SK-N-SH (cell line): Measurements from ENCODE around the gene RFTN1. TPM values are rescaled to one million over a fixed set of nuclear protein-coding genes. Genes with fewer than 3 reads are reported as not detected.

Experiments
- CTCF ChIA-PET: fragments of 300-600, 350-600 bp; formaldehyde crosslinking; extraction: SDS; loops from one replicate; lab custom pipeline; 2021; lab: Yijun Ruan, JAX
- POLR2A ChIA-PET: fragments of 350-600 bp; sonication (Branson Sonifier 250); formaldehyde crosslinking; extraction: SDS; loops from one replicate; lab custom pipeline; 2020; ENCODE audit warnings: antibody characterized with exemption, inconsistent platforms; lab: Yijun Ruan, JAX
- DNase-seq: peaks from one replicate; pipeline ENCODE4 v3.0.0; 2012
- H2AFZ ChIP-seq: fragments of 200-600 bp; sonication (generic); 2 replicates; pipeline ENCODE4 v1.8.1; 2016; ENCODE audit warnings: antibody characterized with exemption, mild to moderate bottlenecking, low read depth
- H3F3A ChIP-seq: fragments of 200-600 bp; sonication (generic); replicated peaks from 2 replicates; pipeline ENCODE3; 2016; ENCODE audit warnings: antibody characterized with exemption, mild to moderate bottlenecking; ENCODE audit not compliant: insufficient read depth
- H3K27ac ChIP-seq, 2 experiments: fragments of 200-500 bp in 1 of 2; fragments of 200-600 bp in 1 of 2; sonication (Bioruptor generic) in 1 of 2; sonication (generic), shearing (Covaris generic) in 1 of 2; 2 replicates each; pipeline versions ENCODE4 v1.5.1 to v1.6.1; 2014 to 2016; ENCODE audit warnings: low read depth in 2 of 2, inconsistent platforms in 1 of 2, low read length in 1 of 2, mild to moderate bottlenecking in 1 of 2, mixed read lengths in 1 of 2
- H3K27me3 ChIP-seq: fragments of 200-600 bp; sonication (generic), shearing (Covaris generic); 2 replicates; pipeline ENCODE4 v1.6.1; 2016; ENCODE audit warnings: mixed run types; ENCODE audit not compliant: insufficient read depth
- H3K36me3 ChIP-seq, 2 experiments: fragments of 200-500 bp in 1 of 2; fragments of 200-600 bp in 1 of 2; sonication (Bioruptor generic) in 1 of 2; sonication (generic) in 1 of 2; replicated peaks in 1 of 2; 2 replicates each; pipeline versions ENCODE3 to v1.5.1; 2014 to 2016; ENCODE audit warnings: low read length in 1 of 2, mild to moderate bottlenecking in 1 of 2; ENCODE audit not compliant: insufficient read depth in 2 of 2, control insufficient read depth in 1 of 2
- H3K4me1 ChIP-seq, 2 experiments: fragments of 200-500 bp in 1 of 2; fragments of 200-600 bp in 1 of 2; sonication (Bioruptor generic) in 1 of 2; sonication (generic), shearing (Covaris generic) in 1 of 2; 2 replicates each; pipeline versions ENCODE4 v1.5.1 to v1.6.1; 2014 to 2016; ENCODE audit warnings: low read depth in 1 of 2, low read length in 1 of 2, mixed run types in 1 of 2; ENCODE audit not compliant: insufficient read depth in 2 of 2, control insufficient read depth in 1 of 2
- H3K4me2 ChIP-seq: fragments of 200-600 bp; sonication (generic), shearing (Covaris generic); 2 replicates; pipeline ENCODE4 v1.6.1; 2017; ENCODE audit warnings: mixed run types
- H3K4me3 ChIP-seq, 2 experiments: fragments of 200-500 bp in 1 of 2; fragments of 200-600 bp in 1 of 2; sonication (Bioruptor generic) in 1 of 2; sonication (generic), shearing (Covaris generic) in 1 of 2; 2 replicates each; pipeline versions ENCODE4 v1.5.1 to v1.8.1; 2014 to 2016; ENCODE audit warnings: low read depth in 2 of 2, inconsistent platforms in 1 of 2, low read length in 1 of 2, mild to moderate bottlenecking in 1 of 2, mixed read lengths in 1 of 2, moderate library complexity in 1 of 2
- H3K79me2 ChIP-seq: fragments of 200-600 bp; sonication (generic); 2 replicates; pipeline ENCODE4 v1.8.1; 2017; ENCODE audit warnings: mild to moderate bottlenecking; ENCODE audit not compliant: insufficient read depth
- H3K9ac ChIP-seq: fragments of 200-600 bp; sonication (generic); 2 replicates; pipeline ENCODE4 v1.6.1; 2017; ENCODE audit warnings: mixed run types
- H3K9me2 ChIP-seq: fragments of 200-600 bp; sonication (generic); 2 replicates; pipeline ENCODE4 v1.6.1; 2017; ENCODE audit warnings: mixed run types
- H3K9me3 ChIP-seq: fragments of 200-600 bp; sonication (generic); 2 replicates; pipeline ENCODE4 v1.6.1; 2017; ENCODE audit warnings: mixed run types, mild to moderate bottlenecking, moderate library complexity
- H4K20me1 ChIP-seq: fragments of 200-600 bp; sonication (generic); 2 replicates; pipeline ENCODE4 v1.6.1; 2017; ENCODE audit warnings: mild to moderate bottlenecking, mixed run types; ENCODE audit not compliant: insufficient read depth
- CHD2 ChIP-seq: fragments of 150-350 bp; IDR thresholded peaks from 2 replicates; pipeline ENCODE4 v1.6.1; 2018; ENCODE audit warnings: low read length; ENCODE audit not compliant: partially characterized antibody
- ELF1 ChIP-seq: IDR thresholded peaks from 2 replicates; pipeline ENCODE4 v1.4.0; 2012
- EP300 ChIP-seq, 2 experiments: IDR thresholded peaks; 2 replicates each; pipeline versions ENCODE4 v1.4.0 to v1.6.1; 2012; ENCODE audit warnings: borderline replicate concordance in 1 of 2, low read depth in 1 of 2, low read length in 1 of 2
- GATA2 ChIP-seq: sonication (generic); formaldehyde crosslinking; IDR thresholded peaks from 2 replicates; pipeline ENCODE4 v1.5.0; 2020; ENCODE audit warnings: mild to moderate bottlenecking, missing genetic modification reagents
- JUND ChIP-seq: IDR thresholded peaks from 2 replicates; pipeline ENCODE4 v1.4.0; 2012
- MXI1 ChIP-seq: IDR thresholded peaks from 2 replicates; pipeline ENCODE4 v1.6.1; 2012; ENCODE audit warnings: mild to moderate bottlenecking, low read depth, low read length, improper control_type of control experiment
- NFIC ChIP-seq: IDR thresholded peaks from 2 replicates; pipeline ENCODE4 v1.4.0; 2012; ENCODE audit warnings: borderline replicate concordance
- POLR2AphosphoS5 ChIP-seq: IDR thresholded peaks from 2 replicates; pipeline ENCODE4 v1.6.1; 2012; ENCODE audit warnings: low read depth, low read length
- RAD21 ChIP-seq: IDR thresholded peaks from 2 replicates; pipeline ENCODE4 v1.6.1; 2012; ENCODE audit warnings: mild to moderate bottlenecking, low read length
- RCOR1 ChIP-seq: fragments of 150-350 bp; IDR thresholded peaks from 2 replicates; pipeline ENCODE4 v1.6.1; 2017; ENCODE audit warnings: antibody characterized with exemption, low read length
- REST ChIP-seq: IDR thresholded peaks from 2 replicates; pipeline ENCODE4 v1.6.1; 2012; ENCODE audit warnings: mild to moderate bottlenecking, low read depth, low read length, moderate library complexity
- RFX5 ChIP-seq: IDR thresholded peaks from 2 replicates; pipeline ENCODE4 v1.6.1; 2012; ENCODE audit warnings: mild to moderate bottlenecking, improper control_type of control experiment, low read length
- TAF1 ChIP-seq: IDR thresholded peaks from 2 replicates; pipeline ENCODE4 v1.6.1; 2012; ENCODE audit warnings: low read depth, mild to moderate bottlenecking, low read length, moderate library complexity, borderline replicate concordance
- WGBS: methylation state at CpG from one replicate; pipeline ENCODE4 v1.1.6; 2017; ENCODE audit warnings: low lambda C conversion rate; 5-methylcytosine and 5-hydroxymethylcytosine counted together
- polyA plus RNA-seq, 3 experiments: library from polyadenylated mRNA; depleted of rRNA; stranded (reverse); fragments of >200 nt; gene quantifications; 2 replicates each; pipeline ENCODE4 v1.2.3, GENCODE V29; 2012
- TF ChIP-seq, protein P1 (sequence below): fragments of 150-350 bp; IDR thresholded peaks from 2 replicates; pipeline ENCODE4 v1.6.1; 2017; ENCODE audit warnings: antibody characterized with exemption, low read length, low read depth, borderline replicate concordance
- TF ChIP-seq, protein P2 (sequence below): IDR thresholded peaks from 2 replicates; pipeline ENCODE4 v1.4.0; 2012; ENCODE audit warnings: low read depth, borderline replicate concordance
- TF ChIP-seq, protein P3 (sequence below): fragments of 200-600 bp; sonication (generic); IDR thresholded peaks from 2 replicates; pipeline ENCODE4 v1.6.1; 2017; ENCODE audit warnings: antibody characterized with exemption, mild to moderate bottlenecking, moderate library complexity

RFTN1 gene
- polyA plus RNA-seq, 1 of the 3 experiments (the other 2 are of a cell fraction): 21.2 TPM

- 97% methylated on average over 2 of the region's 2 CpGs for WGBS
- no peak for DNase-seq
- H3K4me3 ChIP-seq: no peak overlapping the region
- H2AFZ ChIP-seq: no peak overlapping the region
- TF ChIP-seq RFX5 (no peak), NFIC (no peak), GATA2 (no peak), CHD2 (no peak), POLR2AphosphoS5 (no peak), MXI1 (no peak), TAF1 (no peak), JUND (no peak), EP300 (IDR thresholded peaks at IDR 0.05; ENCODE audit: borderline replicate concordance in 1 of 2, low read depth in 1 of 2, low read length in 1 of 2) (no peak), REST (no peak), RAD21 (no peak), RCOR1 (no peak), ELF1 (no peak)
- TF ChIP-seq, protein P1, sequence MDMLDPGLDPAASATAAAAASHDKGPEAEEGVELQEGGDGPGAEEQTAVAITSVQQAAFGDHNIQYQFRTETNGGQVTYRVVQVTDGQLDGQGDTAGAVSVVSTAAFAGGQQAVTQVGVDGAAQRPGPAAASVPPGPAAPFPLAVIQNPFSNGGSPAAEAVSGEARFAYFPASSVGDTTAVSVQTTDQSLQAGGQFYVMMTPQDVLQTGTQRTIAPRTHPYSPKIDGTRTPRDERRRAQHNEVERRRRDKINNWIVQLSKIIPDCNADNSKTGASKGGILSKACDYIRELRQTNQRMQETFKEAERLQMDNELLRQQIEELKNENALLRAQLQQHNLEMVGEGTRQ: no peak
- TF ChIP-seq, protein P2, sequence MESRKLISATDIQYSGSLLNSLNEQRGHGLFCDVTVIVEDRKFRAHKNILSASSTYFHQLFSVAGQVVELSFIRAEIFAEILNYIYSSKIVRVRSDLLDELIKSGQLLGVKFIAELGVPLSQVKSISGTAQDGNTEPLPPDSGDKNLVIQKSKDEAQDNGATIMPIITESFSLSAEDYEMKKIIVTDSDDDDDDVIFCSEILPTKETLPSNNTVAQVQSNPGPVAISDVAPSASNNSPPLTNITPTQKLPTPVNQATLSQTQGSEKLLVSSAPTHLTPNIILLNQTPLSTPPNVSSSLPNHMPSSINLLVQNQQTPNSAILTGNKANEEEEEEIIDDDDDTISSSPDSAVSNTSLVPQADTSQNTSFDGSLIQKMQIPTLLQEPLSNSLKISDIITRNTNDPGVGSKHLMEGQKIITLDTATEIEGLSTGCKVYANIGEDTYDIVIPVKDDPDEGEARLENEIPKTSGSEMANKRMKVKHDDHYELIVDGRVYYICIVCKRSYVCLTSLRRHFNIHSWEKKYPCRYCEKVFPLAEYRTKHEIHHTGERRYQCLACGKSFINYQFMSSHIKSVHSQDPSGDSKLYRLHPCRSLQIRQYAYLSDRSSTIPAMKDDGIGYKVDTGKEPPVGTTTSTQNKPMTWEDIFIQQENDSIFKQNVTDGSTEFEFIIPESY: no peak
- TF ChIP-seq, protein P3, sequence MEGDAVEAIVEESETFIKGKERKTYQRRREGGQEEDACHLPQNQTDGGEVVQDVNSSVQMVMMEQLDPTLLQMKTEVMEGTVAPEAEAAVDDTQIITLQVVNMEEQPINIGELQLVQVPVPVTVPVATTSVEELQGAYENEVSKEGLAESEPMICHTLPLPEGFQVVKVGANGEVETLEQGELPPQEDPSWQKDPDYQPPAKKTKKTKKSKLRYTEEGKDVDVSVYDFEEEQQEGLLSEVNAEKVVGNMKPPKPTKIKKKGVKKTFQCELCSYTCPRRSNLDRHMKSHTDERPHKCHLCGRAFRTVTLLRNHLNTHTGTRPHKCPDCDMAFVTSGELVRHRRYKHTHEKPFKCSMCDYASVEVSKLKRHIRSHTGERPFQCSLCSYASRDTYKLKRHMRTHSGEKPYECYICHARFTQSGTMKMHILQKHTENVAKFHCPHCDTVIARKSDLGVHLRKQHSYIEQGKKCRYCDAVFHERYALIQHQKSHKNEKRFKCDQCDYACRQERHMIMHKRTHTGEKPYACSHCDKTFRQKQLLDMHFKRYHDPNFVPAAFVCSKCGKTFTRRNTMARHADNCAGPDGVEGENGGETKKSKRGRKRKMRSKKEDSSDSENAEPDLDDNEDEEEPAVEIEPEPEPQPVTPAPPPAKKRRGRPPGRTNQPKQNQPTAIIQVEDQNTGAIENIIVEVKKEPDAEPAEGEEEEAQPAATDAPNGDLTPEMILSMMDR: no peak
- ChIA-PET POLR2A (no interaction called here), CTCF (interaction anchor here (1.0 to 1.7 kb wide), 2 partner anchors 11 to 249 kb away, joined by 5 to 8 read pairs; no protein-coding TSS in a partner anchor)
- peak overlapping the region in 1 of 2 experiments; percentile 22; a peak in 1 of 4 replicates for H3K27ac ChIP-seq
- no peaks in the 10 kb centered on the region for H3K79me2 ChIP-seq
- no peaks in the 10 kb centered on the region for H3F3A ChIP-seq
- H3K27me3 ChIP-seq: no peaks in the 10 kb centered on the region
- no peaks in the 10 kb centered on the region for H4K20me1 ChIP-seq
- peaks cover 4% of the 10 kb centered on the region; the same call in 1 of the 2 replicates for H3K9me3 ChIP-seq
- H3K36me3 ChIP-seq: peaks cover 28 to 70% of the 10 kb centered on the region in 2 experiments
- peaks cover 0 to 9% of the 10 kb centered on the region in 2 experiments; a peak in 1 of 4 replicates for H3K4me1 ChIP-seq
- no peak overlapping the region for H3K9ac ChIP-seq
- no peaks in the 10 kb centered on the region for H3K9me2 ChIP-seq
- no peak overlapping the region for H3K4me2 ChIP-seq
These were observed 212.6 kb downstream of the RFTN1 start for GRCh38 chr3:16300881-16301359.
